ENCODE measurements around the gene C1orf210.

C1orf210 gene

GRCh38 chr1:43308635-43309404 is 23.4 kb upstream of the C1orf210 start:
- POLR2A ChIA-PET, result no interaction called here
- no peak for TF ChIP-seq CTCF (IDR thresholded peaks at IDR 0.05; ENCODE audit: insufficient read depth, low read length, missing control alignments)
- CTCF ChIA-PET, result no interaction called here
- no peak overlapping the region for H3K4me3 ChIP-seq (ENCODE audit: low read depth, low read length)
- DNase-seq (ENCODE audit: low read depth, low spot score), result no peak

- CTCF ChIA-PET, result no interaction called here
- no peak for DNase-seq (ENCODE audit: low read depth, low spot score)
- no peak for TF ChIP-seq CTCF (IDR thresholded peaks at IDR 0.05; ENCODE audit: insufficient read depth, low read length, missing control alignments)
- POLR2A ChIA-PET, result interaction anchor here (0.6 kb wide), 1 partner anchor 10 kb away, joined by 3 read pairs; no protein-coding TSS in a partner anchor
- H3K4me3 ChIP-seq (ENCODE audit: low read depth, low read length), result no peak overlapping the region
These were observed 22.2 kb upstream of the C1orf210 start for GRCh38 chr1:43307458-43308158.

- no peak for DNase-seq (ENCODE audit: low read depth, low spot score)
- ChIA-PET CTCF (no interaction called here), POLR2A (no interaction called here)
- no peak overlapping the region for H3K4me3 ChIP-seq (ENCODE audit: low read depth, low read length)
- no peak for TF ChIP-seq CTCF (IDR thresholded peaks at IDR 0.05; ENCODE audit: insufficient read depth, low read length, missing control alignments)
These were observed 21.5 kb upstream of the C1orf210 start for GRCh38 chr1:43306688-43307457.

- ChIA-PET CTCF (no interaction called here), POLR2A (no interaction called here)
- no peak for DNase-seq (ENCODE audit: low read depth, low spot score)
- no peak overlapping the region for H3K4me3 ChIP-seq (ENCODE audit: low read depth, low read length)
- no peak for TF ChIP-seq CTCF (IDR thresholded peaks at IDR 0.05; ENCODE audit: insufficient read depth, low read length, missing control alignments)
These were observed 20.7 kb upstream of the C1orf210 start for GRCh38 chr1:43305926-43306687.

GRCh38 chr1:43305461-43305860 is 20.1 kb upstream of the C1orf210 start:
- no peak overlapping the region for H3K4me3 ChIP-seq (ENCODE audit: low read depth, low read length)
- POLR2A ChIA-PET, result no interaction called here
- TF ChIP-seq CTCF (IDR thresholded peaks at IDR 0.05; ENCODE audit: insufficient read depth, low read length, missing control alignments), result no peak
- CTCF ChIA-PET, result no interaction called here
- no peak for DNase-seq (ENCODE audit: low read depth, low spot score)
